H7 (cell line): ENCODE data around the gene RNF213. TPM values are rescaled to one million over a fixed set of nuclear protein-coding genes. Genes with fewer than 3 reads are reported as not detected.

Experiments
- DNase-seq: peaks from one replicate; pipeline ENCODE4 v3.0.0; 2012
- H3K27me3 ChIP-seq: 2 replicates; pipeline ENCODE4 v1.6.0; 2011; ENCODE audit warnings: mild to moderate bottlenecking, low read length; ENCODE audit not compliant: control insufficient read depth, insufficient read depth
- H3K36me3 ChIP-seq: replicated peaks from 2 replicates; pipeline ENCODE4 v1.5.1; 2011; ENCODE audit warnings: low read length; ENCODE audit not compliant: control insufficient read depth, insufficient read depth
- H3K4me3 ChIP-seq: 2 replicates; pipeline ENCODE4 v1.5.1; 2011; ENCODE audit warnings: low read depth, mild to moderate bottlenecking, control low read depth, low read length, moderate library complexity; ENCODE audit not compliant: insufficient read depth
- total RNA-seq: library from RNA; depleted of rRNA; stranded (reverse); fragments of >200 nt; shearing (Covaris generic); gene quantifications from 2 replicates; pipeline ENCODE4 v1.2.3, GENCODE V29; 2014

The RNF213 gene
- total RNA-seq, 1 experiment from 2014 or later: 29.4 TPM

GRCh38 chr17:80337195-80337895, 76.7 kb downstream of the RNF213 start:
- Histone ChIP-seq H3K27me3 (no peaks in the 10 kb centered on the region), H3K36me3 (peaks cover 30% of the 10 kb centered on the region), H3K4me3 (no peak overlapping the region)
- no peak for DNase-seq

- Histone ChIP-seq H3K27me3 (no peaks in the 10 kb centered on the region), H3K36me3 (peaks cover 31% of the 10 kb centered on the region), H3K4me3 (no peak overlapping the region)
- DNase-seq: no peak
Observed at GRCh38 chr17:80339118-80339517, 78.5 kb downstream of the RNF213 start.

GRCh38 chr17:80339731-80340456, 79.2 kb downstream of the RNF213 start:
- no peak for DNase-seq
- Histone ChIP-seq H3K27me3 (no peaks in the 10 kb centered on the region), H3K36me3 (peaks cover 34% of the 10 kb centered on the region)

GRCh38 chr17:80345321-80345720, 84.7 kb downstream of the RNF213 start:
- H3K36me3 ChIP-seq: peaks cover 32% of the 10 kb centered on the region
- DNase-seq: no peak
- no peaks in the 10 kb centered on the region for H3K27me3 ChIP-seq
- H3K4me3 ChIP-seq: no peak overlapping the region

More at GRCh38 chr17:80339731-80340456, 79.2 kb downstream of the RNF213 start:
- no peak overlapping the region for H3K4me3 ChIP-seq

GRCh38 chr17:80345841-80346497, 85.3 kb downstream of the RNF213 start:
- DNase-seq: no peak
- Histone ChIP-seq H3K36me3 (peaks cover 34% of the 10 kb centered on the region), H3K4me3 (no peak overlapping the region), H3K27me3 (no peaks in the 10 kb centered on the region)

GRCh38 chr17:80346498-80347275, 86.0 kb downstream of the RNF213 start:
- H3K27me3 ChIP-seq: no peaks in the 10 kb centered on the region
- no peak for DNase-seq
- peaks cover 37% of the 10 kb centered on the region for H3K36me3 ChIP-seq
- no peak overlapping the region for H3K4me3 ChIP-seq

GRCh38 chr17:80347536-80347935, 86.9 kb downstream of the RNF213 start:
- peaks cover 40% of the 10 kb centered on the region for H3K36me3 ChIP-seq
- H3K4me3 ChIP-seq: no peak overlapping the region
- no peaks in the 10 kb centered on the region for H3K27me3 ChIP-seq
- DNase-seq: no peak

- no peak overlapping the region for H3K4me3 ChIP-seq
- DNase-seq: no peak
- no peaks in the 10 kb centered on the region for H3K27me3 ChIP-seq
- H3K36me3 ChIP-seq: peaks cover 42% of the 10 kb centered on the region
Observed at GRCh38 chr17:80347948-80348351, 87.3 kb downstream of the RNF213 start.

- Histone ChIP-seq H3K27me3 (no peaks in the 10 kb centered on the region), H3K4me3 (no peak overlapping the region), H3K36me3 (peaks cover 41% of the 10 kb centered on the region)
- no peak for DNase-seq
Observed at GRCh38 chr17:80348551-80349150, 88.0 kb downstream of the RNF213 start.

- DNase-seq: no peak
- no peak overlapping the region for H3K4me3 ChIP-seq
- H3K36me3 ChIP-seq: peaks cover 45% of the 10 kb centered on the region
- H3K27me3 ChIP-seq: no peaks in the 10 kb centered on the region
Observed at GRCh38 chr17:80349151-80349651, 88.5 kb downstream of the RNF213 start.

GRCh38 chr17:80349751-80350150, 89.1 kb downstream of the RNF213 start:
- H3K27me3 ChIP-seq: no peaks in the 10 kb centered on the region
- peaks cover 41% of the 10 kb centered on the region for H3K36me3 ChIP-seq
- no peak for DNase-seq
- H3K4me3 ChIP-seq: no peak overlapping the region

- Histone ChIP-seq H3K27me3 (no peaks in the 10 kb centered on the region), H3K4me3 (no peak overlapping the region), H3K36me3 (peaks cover 31% of the 10 kb centered on the region)
- no peak for DNase-seq
Observed at GRCh38 chr17:80352216-80352895, 91.7 kb downstream of the RNF213 start.

- no peak for DNase-seq
- H3K27me3 ChIP-seq: no peaks in the 10 kb centered on the region
- peaks cover 27% of the 10 kb centered on the region for H3K36me3 ChIP-seq
- H3K4me3 ChIP-seq: no peak overlapping the region
Observed at GRCh38 chr17:80352991-80353665, 92.5 kb downstream of the RNF213 start.
